ENCODE data around the gene MACF1.

DNA sequence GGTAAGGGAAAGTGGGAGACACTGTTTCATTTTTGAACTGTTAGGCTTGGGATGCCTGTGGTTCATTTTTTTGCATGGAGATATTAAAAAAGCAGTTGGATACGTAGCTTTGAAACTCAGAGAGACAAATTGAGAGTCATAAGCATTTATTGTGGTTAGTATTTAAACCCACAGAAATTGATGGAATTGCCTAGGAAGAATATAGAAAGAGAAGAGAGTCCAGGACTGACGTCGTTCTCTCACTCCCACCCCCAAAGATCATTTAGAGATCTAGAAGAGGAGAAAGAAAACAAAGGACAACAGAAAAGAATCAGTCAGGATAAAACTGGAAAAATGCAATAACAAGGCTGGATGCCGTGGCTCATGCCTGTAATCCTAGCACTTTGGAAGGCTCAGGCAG lies 213.7 kb downstream of the MACF1 start:
- TF ChIP-seq, protein P1, sequence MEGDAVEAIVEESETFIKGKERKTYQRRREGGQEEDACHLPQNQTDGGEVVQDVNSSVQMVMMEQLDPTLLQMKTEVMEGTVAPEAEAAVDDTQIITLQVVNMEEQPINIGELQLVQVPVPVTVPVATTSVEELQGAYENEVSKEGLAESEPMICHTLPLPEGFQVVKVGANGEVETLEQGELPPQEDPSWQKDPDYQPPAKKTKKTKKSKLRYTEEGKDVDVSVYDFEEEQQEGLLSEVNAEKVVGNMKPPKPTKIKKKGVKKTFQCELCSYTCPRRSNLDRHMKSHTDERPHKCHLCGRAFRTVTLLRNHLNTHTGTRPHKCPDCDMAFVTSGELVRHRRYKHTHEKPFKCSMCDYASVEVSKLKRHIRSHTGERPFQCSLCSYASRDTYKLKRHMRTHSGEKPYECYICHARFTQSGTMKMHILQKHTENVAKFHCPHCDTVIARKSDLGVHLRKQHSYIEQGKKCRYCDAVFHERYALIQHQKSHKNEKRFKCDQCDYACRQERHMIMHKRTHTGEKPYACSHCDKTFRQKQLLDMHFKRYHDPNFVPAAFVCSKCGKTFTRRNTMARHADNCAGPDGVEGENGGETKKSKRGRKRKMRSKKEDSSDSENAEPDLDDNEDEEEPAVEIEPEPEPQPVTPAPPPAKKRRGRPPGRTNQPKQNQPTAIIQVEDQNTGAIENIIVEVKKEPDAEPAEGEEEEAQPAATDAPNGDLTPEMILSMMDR (IDR thresholded peaks at IDR 0.05) = no peak
- TF ChIP-seq EP300 (IDR thresholded peaks at IDR 0.05) = no peak
